Activated CD8-positive, alpha-beta memory T cell treated with anti-CD3 and anti-CD28 coated beads, Interleukin-2, amount 50 U/mL, for 24 hours (primary cell): ENCODE results near the gene ESPNL.

Source experiments
- DNase-seq: peaks from one replicate; pipeline ENCODE4 v3.0.0-alpha.2; 2020; ENCODE audit errors: extremely low read depth

The ESPNL gene

DNA sequence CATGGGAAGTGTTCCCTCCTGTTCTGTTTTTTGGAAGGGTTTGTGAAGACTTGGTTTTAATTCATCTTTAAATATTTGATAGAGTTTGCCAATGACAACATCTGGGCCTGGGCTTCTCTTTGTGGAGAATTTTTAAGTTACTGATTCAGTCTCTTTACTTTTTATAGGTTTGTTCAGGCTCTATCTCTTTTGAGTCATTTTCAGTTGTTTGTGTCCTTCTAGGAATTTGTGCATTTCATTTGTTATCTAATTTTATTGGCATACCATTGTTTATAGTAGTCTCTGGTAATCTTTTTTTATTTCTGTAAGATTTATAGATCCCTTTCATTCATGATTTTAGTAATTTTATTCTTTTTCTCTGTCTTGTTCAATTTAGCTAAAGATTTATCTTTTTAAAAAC is 24.7 kb upstream of the ESPNL start:
- no peak for DNase-seq

GRCh38 chr2:238077292-238077691 is 22.8 kb upstream of the ESPNL start:
- DNase-seq, result no peak

DNA sequence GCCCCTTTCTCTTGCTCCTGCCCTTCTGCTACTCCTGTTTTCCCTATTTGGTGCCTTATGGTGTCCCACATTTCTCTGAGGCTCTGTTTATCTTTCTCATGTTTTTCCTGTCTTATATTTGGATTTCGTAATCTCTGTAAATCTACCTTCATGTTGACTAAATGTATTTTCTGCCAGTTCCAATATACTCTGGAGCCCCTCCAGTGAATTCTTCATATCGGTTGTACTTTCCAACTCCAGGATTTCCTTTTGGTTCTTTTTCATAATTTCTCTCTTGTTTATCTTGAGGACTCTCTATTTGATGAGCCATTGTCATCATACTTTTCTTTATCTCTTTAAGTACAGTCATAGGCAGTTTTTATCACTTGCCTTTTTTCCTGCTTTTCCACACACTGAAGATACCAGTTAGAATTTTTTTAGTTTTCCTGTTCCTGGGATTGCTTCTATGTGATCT is 20.2 kb upstream of the ESPNL start:
- DNase-seq, result no peak

GRCh38 chr2:238080518-238080917 is 19.6 kb upstream of the ESPNL start:
- no peak for DNase-seq

GRCh38 chr2:238081150-238081549 is 19.0 kb upstream of the ESPNL start:
- DNase-seq, result no peak

DNA sequence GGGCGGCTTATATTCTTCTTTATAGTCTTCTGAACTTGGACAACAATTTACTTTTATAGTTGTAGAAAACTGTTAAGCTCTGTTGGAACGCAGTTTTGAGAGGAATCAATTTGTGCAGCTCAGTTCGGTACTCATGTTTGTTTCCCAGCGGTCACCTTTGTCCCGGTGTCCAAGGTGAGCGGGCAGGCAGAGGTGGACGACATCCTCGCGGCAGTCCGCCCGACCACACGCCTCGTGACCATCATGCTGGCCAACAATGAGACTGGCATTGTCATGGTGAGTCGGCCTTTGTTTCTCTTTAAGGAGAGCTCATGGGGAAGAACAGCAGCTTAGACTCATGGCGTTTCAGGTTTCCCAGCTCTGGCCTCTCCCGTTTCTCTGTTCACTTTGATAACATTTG is 18.6 kb upstream of the ESPNL start:
- DNase-seq, result no peak

GRCh38 chr2:238082151-238082550 is 18.0 kb upstream of the ESPNL start:
- DNase-seq, result no peak

DNA sequence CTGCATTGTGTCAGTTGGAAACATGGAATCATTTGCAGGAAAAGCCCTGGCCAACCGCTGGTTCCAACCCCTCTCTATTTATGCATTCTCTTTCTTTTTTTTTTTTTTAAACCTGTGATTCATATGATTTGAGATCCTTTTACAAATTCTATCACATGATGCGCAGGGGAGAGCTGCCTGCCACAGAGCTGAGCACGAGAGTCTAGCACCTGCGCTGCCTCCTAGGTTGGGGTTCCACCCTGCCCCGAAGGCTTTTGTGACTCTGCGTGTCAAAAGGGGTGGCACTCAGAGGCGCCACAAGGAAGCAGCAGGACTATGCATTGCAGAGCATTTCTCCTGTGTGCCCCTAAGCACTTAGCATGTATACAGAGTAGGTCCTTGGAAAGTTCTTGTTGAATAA is 17.3 kb upstream of the ESPNL start:
- no peak for DNase-seq

GRCh38 chr2:238083919-238084318 is 16.2 kb upstream of the ESPNL start:
- no peak for DNase-seq

- no peak for DNase-seq
Observed at GRCh38 chr2:238084761-238085160, 15.4 kb upstream of the ESPNL start.

- DNase-seq, result no peak
Observed at GRCh38 chr2:238085899-238086298, 14.2 kb upstream of the ESPNL start.

DNA sequence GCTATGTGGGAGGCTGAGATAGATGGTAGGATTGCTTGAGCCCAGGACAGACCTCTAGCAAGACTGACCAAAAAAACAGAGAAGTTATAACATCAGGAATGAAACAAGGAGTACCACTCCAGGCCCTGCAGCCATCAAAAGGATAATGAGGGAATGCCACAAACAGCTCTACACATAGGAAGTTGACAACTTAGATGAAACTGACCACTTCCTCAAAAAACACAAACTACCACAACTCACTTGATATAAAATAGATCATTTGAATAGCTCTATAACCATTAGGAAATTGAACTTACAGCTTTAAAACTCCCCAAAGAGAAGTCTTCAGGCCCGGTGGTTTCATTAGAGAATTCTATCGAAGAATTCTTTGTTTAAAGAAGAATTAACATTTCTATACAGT is 12.9 kb upstream of the ESPNL start:
- no peak for DNase-seq

DNA sequence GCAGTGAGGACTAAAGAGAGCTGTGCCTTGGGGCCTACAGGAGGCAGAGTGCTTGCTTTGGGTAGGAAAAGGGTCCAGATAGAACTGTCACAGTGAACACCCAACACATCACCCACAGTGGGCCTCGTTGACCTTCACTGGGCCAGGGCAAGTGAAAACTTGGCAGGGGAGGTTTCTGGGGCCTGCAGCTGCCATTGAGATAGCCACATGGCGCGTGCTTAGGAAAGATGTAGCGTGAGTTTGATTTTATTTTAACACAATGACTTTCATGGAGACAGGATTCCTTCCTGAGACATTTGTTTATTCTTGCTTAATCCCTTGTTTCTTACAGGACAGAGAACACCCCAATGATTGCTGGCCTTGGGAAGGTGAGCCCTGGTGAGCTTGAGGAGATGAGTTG is 9.3 kb upstream of the ESPNL start:
- no peak for DNase-seq

GRCh38 chr2:238091436-238092060 is 8.6 kb upstream of the ESPNL start:
- no peak for DNase-seq

GRCh38 chr2:238092486-238093035 is 7.6 kb upstream of the ESPNL start:
- no peak for DNase-seq

DNA sequence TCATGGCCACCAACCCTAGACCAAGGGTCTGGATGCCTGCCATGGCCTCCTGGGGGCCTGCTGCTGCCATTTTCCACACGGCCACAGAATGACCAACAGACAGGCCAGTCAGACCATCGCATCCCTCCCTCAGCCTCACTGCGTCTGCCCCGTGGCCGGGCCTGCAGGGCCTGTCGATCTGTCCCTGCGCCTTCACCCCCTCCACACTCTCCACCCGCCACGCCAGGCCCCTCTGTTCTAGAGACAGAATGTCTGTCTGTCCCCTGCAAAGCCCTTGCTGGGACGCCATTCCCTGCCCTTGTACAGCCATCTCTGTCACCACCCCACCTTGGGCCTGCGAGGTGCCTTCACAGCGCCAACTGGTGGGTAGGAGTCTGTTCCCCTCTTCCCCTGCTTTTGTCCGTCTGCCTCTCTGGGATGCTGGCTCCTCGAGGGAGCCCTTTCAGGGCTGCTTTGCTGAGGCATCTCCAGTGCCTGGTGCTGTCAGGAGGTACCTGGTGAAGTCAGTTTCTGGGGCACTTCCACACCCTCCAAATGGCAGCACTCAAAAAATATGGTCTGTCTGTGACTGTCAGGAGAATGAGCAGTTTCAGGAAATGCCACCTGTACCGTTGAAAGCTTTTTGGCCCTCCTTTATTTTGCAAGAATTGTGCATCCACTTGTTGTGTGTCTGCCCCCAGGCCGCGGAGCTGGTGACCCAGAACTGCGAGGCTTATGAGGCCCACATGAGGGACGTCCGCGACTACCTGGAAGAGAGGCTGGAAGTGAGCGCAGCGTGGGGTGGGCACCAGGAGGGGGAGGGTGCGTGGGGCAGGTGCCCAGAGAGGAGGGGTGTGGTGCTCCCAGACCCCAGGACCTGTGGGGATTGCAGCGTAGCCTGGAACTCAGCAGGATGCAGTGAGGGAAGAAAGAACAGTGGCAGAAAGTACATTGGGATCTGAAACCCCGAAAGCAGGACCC is 6.7 kb upstream of the ESPNL start:
- no peak for DNase-seq

GRCh38 chr2:238094438-238095022 is 5.6 kb upstream of the ESPNL start:
- no peak for DNase-seq

- DNase-seq, result no peak
Observed at GRCh38 chr2:238095143-238095542, 5.0 kb upstream of the ESPNL start.

DNA sequence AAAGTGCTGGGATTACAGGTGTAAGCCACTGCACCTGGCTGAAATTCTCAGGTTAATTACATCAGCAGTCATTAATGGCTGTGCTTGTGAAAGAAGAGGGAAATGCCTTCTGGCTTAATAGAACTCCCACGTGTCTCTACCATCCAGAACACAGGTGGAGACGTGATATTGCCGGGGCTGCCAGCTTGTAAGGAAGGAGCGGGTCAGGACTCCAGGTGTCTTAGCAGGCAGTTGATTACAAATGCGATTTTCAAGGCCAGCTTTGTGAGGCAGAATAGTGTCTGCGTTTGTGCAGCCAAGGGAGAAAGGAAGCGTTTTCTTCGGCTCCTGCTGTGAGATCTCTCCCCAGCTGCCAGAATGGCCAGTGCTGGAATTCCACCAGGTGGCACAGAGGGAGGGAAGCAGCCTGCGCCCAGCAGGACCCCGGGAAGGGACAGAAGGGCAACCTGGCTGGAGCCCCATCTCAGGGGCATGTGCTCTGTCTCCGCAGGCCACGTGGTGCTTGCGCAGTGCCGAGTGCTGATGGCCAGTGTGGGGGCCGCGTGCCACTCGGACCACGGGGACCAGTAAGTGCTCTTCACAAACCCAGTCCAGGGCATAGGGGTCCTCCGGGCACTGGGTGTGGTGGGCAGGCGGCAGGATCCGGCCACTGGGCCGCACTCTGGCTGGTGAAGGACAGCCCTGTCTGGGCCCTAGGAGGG is 3.7 kb upstream of the ESPNL start:
- no peak for DNase-seq

DNA sequence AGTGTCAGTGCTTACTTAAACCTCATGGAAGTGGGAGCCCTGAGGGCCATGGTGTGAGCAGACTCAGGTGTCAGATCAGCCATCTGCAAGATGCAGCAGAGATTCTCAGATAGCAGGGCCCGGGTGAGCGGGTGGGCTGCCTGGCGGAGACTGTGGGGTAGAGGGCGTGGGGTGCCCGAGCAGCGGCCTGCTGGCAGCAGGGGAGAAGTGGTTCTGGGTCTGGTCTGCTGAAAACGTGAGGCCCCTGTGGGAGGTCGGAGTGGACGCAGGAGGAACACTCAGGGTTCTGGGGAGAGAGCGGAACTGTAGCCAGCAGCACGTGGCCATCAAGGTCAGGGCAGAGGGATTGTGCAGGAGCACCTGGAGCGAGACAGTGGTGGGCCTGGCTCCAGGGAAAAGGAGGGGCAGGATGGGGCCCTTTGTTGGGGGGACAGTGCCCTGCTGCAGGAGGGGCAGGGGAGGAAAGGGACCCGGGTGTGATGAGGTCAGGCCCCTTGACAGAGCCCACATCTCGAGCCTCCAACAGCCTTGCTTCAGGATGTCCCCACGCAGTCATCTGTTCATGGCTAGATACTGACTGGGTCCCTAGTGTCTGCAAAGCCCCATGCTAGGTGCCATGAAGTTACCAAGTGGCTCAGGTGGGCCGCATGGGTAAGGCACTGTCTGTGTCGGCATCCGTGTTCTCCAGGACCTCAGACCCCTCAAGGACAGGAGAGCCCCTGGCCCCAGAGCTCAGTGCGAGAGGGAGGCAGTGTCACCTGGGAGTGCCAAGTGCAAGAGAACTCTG is 2.7 kb upstream of the ESPNL start:
- no peak for DNase-seq
